Measurements from ENCODE around the gene ROBO1.

- TF ChIP-seq CTCF (IDR thresholded peaks at IDR 0.05; ENCODE audit: low read length) (no peak), EZH2 (optimal IDR thresholded peaks at IDR 0.05; ENCODE audit: low read depth, low read length) (no peak), EZH2phosphoT487 (IDR thresholded peaks at IDR 0.05; ENCODE audit: low read length) (no peak)
Measured at GRCh38 chr3:78621061-78621716, 1146.6 kb downstream of the ROBO1 start.

Measured in MM.1S (cell line).